HG03045 (cell line): ENCODE data around the gene STAU1.
"Not testable (repeated sequence)": the region's sequence is repeated elsewhere in the genome, so short reads cannot be mapped to it uniquely, and the experiment has no call there.

ENCODE experiments used
- ATAC-seq: cut with Tn5 transposase; IDR thresholded peaks from one replicate; pipeline ENCODE4 v1.9.1; 2021; ENCODE audit warnings: mild to moderate bottlenecking, moderate library complexity; ENCODE audit not compliant: unreplicated experiment

The STAU1 gene

GRCh38 chr20:49203746-49204145 lies 15.6 kb upstream of the STAU1 start:
- ATAC-seq, result no peak

GRCh38 chr20:49203011-49203410 lies 14.9 kb upstream of the STAU1 start:
- ATAC-seq, result no peak

GRCh38 chr20:49199729-49200293 lies 11.7 kb upstream of the STAU1 start:
- no peak for ATAC-seq

- ATAC-seq, result not testable (repeated sequence)
Measured at GRCh38 chr20:49192944-49193518, 4.9 kb upstream of the STAU1 start.

GRCh38 chr20:49187330-49187850 lies 744 bp downstream of the STAU1 start:
- ATAC-seq, result peak; percentile 1

- no peak for ATAC-seq
Measured at GRCh38 chr20:49186535-49187329, 1.4 kb downstream of the STAU1 start.

- no peak for ATAC-seq
Measured at GRCh38 chr20:49185071-49185761, 2.9 kb downstream of the STAU1 start.

GRCh38 chr20:49184691-49185070 lies 3.5 kb downstream of the STAU1 start:
- no peak for ATAC-seq

- not testable (repeated sequence) for ATAC-seq
Measured at GRCh38 chr20:49184084-49184501, 4.0 kb downstream of the STAU1 start.

GRCh38 chr20:49183444-49183843 lies 4.7 kb downstream of the STAU1 start:
- no peak for ATAC-seq

- ATAC-seq, result no peak
Measured at GRCh38 chr20:49181265-49181877, 6.8 kb downstream of the STAU1 start.

GRCh38 chr20:49179368-49180277 lies 8.5 kb downstream of the STAU1 start:
- ATAC-seq, result no peak

- no peak for ATAC-seq
Measured at GRCh38 chr20:49174183-49174582, 14.0 kb downstream of the STAU1 start.

- no peak for ATAC-seq
Measured at GRCh38 chr20:49172413-49172812, 15.7 kb downstream of the STAU1 start.

GRCh38 chr20:49171909-49172308 lies 16.2 kb downstream of the STAU1 start:
- ATAC-seq, result no peak

- no peak for ATAC-seq
Measured at GRCh38 chr20:49170714-49171113, 17.4 kb downstream of the STAU1 start.

- no peak for ATAC-seq
Measured at GRCh38 chr20:49169547-49169946, 18.6 kb downstream of the STAU1 start.

- ATAC-seq, result not testable (repeated sequence)
Measured at GRCh38 chr20:49168864-49169263, 19.3 kb downstream of the STAU1 start.

- ATAC-seq, result no peak
Measured at GRCh38 chr20:49167811-49168507, 20.2 kb downstream of the STAU1 start.
